GM19351 (cell line): ENCODE results near the gene LRP4.

Source experiments
- ATAC-seq: cut with Tn5 transposase; IDR thresholded peaks from one replicate; pipeline ENCODE4 v1.9.1; 2021; ENCODE audit warnings: mild to moderate bottlenecking, moderate library complexity; ENCODE audit not compliant: unreplicated experiment

Gene LRP4

GRCh38 chr11:46918788-46919513 is 601 bp upstream of the LRP4 start:
- ATAC-seq, result no peak

- ATAC-seq, result no peak
Measured at GRCh38 chr11:46917762-46918082, 628 bp downstream of the LRP4 start.

GRCh38 chr11:46917109-46917761 is 1.1 kb downstream of the LRP4 start:
- no peak for ATAC-seq

GRCh38 chr11:46916286-46917108 is 1.9 kb downstream of the LRP4 start:
- ATAC-seq, result no peak

DNA sequence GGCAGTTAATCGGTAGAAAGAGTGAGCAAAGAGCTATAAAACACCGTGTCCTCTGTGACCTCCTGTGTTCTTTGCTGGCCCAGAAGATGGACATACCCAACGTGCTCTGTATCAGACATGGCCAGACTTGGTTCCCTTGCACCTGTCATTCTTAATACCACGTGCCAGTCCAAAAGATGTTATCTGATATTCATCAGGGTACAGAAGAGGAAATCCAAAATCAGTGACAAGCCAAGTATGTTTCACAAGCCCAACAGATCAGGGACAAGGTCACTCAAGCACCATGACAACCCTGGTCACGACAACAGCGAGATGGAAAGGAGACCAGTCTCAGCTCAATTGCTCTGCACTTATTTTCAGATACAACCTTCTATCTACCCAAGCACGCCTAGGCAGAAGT is 3.4 kb downstream of the LRP4 start:
- ATAC-seq, result no peak

DNA sequence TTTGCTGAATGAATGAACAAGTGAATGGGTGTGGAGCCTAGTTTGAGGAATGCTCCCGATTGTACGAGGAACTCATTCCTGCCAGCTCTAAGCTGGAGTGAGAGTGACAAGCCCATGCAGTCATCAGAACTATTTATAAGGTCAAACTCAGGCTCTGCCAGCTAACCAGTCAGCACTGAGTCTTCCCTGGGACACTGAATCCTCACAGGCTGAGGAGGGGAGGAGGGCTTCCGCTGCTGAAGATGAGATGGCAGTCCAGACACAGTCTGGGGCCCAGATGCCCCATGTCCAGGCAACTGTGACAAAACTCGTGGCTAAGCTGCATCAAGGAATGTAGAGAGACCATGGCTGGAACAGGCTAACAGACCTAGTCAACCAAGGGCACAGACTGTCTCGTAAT is 4.0 kb downstream of the LRP4 start:
- no peak for ATAC-seq

DNA sequence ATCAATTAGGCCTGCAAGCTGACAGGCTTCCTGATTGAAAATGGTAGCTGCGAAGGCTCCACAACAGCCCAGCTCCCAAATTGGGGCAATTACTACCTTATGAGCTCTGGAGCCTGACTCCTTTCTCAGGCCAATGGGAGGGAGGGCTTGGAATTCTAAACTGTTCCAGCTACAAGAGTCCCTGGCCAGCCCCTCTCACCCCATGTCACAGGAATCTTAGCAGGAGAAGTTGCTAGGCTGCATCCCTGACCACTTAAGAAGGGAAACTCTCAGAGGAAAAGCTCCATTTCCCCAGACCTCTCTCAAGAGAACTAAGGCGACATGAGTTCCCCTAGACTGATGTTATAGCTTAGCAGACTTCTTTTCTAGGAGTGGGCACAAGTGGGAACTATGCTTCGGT is 4.9 kb downstream of the LRP4 start:
- no peak for ATAC-seq

- ATAC-seq, result no peak
Measured at GRCh38 chr11:46912526-46913150, 5.7 kb downstream of the LRP4 start.

- ATAC-seq, result no peak
Measured at GRCh38 chr11:46907606-46908005, 10.7 kb downstream of the LRP4 start.

DNA sequence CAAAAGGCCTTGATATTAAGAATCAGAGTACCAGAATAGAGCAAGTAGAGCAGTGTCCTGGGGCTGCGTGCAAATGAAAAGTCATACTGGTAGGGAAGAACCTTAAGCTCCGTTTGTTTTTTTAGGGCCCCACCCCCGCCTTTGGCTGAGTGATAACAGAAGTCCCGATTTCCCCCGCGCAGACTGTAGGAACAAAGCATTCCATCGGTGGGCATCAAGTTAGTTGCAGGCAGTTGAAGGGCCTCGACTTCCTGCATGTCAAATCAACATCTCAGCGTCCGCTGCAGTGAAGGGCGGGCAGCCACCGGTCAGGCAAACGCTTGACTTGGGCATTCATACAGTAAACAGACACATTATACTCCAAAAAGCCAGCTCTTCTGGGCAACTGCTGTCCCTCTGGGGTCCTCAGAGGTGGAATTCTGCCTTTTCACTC is 11.7 kb downstream of the LRP4 start:
- ATAC-seq, result no peak

DNA sequence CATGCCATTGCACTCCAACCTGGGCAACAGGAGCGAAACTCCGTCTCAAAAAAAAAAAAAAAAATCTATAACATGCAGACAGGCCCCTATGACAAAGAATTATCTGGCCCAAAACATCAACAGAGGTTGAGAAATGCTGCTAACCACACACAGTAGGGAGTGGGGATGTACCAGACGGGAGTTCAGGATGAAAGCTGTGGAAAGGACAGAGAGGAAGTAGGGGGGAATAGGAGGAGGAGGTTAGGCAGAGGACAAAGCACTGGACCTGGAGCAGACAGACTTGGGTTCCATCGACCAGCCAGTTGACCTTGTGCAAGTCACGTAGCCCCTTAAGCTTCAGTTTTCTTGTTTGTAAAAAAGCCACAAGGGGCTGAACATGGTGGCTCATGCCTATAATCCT is 12.5 kb downstream of the LRP4 start:
- ATAC-seq, result no peak

GRCh38 chr11:46903846-46904245 is 14.5 kb downstream of the LRP4 start:
- no peak for ATAC-seq

DNA sequence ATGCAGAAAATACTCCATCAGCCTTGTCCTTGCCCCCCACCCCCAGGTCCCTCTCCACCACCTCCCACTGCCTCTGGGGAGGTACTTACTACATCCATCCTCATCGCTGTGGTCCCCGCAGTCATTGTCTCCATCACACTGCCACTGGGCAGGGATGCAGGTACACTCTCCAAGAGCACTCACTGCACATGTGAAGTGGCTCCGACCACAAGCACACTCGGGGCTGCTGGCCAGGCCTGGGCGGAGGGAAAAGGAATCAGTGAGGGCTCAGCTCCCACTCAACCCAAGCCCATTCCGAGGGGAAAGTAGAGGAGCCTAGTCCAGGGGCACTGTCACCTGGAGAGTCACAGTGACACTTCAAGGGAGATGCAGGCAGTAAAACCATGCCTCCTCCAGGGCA is 15.7 kb downstream of the LRP4 start:
- ATAC-seq, result no peak

DNA sequence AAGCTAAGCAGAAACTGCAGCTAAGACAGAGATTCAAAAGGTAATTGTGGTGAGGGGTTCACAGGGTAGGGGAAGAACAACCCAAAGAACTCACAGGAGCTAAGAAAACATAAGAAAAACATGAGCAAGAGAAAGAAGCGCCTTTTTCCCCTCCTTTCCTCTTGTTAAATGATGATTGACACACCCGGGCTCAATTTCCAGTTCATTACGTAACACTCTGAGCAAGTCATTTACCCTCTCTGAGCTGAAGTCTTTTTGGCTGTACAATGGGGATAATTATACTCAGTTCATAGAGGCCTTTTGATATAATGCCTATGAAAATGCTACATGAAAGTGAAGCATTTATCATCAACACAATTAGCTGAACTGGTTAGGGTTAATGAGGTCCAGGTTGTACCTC is 17.2 kb downstream of the LRP4 start:
- no peak for ATAC-seq

DNA sequence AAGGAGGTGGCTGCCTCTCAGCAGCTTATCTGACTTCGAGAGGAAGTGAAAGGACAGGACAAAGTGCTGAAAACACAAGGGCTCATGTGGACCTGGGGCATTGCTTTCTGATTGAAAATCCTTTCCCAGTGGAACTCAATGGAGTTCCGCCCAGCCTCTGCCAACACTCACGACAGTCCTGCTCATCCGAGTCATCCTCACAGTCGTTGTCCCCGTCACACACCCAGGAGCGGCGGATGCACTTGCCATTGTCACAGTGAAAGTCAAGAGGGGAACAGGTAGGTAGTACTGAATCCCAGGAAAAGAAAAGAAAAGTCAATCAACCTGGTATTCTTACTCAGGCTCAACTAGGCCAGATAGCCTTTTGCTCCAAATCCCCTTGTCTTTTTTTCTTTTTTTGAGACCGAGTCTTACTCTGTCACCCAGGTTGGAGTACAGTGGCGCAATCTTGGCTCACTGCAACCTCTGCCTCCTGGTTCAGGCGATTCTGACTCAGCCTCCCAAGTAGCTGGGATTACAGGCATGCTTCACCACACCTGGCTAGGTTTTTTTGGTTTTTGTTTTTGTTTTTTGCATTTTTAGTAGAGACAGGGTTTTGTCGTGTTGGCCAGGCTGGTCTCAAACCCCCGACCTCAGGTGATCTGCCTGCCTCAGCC is 18.1 kb downstream of the LRP4 start:
- ATAC-seq, result no peak

DNA sequence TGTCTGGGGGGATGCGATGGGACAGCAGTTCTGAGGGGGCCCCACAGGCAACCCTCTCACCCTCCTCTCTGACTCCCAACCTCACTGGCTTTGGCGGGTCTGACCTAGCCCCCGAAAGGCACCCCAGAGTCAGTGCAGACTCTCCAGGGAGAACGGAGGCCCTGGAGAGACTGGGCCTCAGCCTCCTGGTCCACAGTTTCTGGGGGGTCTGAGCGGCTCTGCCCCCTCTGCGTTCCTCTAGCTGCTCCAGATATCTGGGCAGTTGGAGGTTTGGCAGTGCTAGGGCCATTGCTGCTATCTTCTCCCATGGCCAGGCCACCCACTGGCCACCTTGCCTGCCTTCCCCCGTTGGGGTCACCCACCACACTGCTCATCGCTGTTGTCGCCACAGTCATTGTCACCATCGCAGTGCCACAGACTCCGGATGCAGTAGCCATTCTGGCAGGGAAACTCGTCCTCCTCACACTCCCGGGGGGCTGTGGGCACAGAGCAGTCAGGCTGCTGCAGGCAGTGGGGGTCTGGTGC is 18.8 kb downstream of the LRP4 start:
- ATAC-seq, result no peak

- ATAC-seq, result no peak
Measured at GRCh38 chr11:46898396-46899095, 19.8 kb downstream of the LRP4 start.

- no peak for ATAC-seq
Measured at GRCh38 chr11:46896719-46897406, 21.5 kb downstream of the LRP4 start.

DNA sequence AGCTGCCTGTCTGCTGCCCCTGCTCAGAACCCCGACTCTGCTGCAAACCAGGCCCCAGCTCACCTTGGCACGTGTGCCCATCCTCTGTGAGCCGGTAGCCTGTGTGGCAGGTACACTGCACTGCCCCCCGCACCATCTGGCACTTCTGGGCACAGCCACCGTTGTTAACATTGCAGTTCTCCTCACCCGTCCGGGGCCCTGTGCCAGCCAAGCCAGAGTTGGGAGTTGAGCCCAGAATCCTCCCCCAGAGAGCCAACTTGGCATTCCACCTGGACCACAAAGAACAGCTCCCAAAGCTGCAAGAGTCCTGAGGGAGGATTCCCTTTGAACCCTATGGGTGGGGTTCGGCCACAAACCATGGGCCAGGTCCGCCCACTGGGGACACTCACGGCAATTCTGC is 22.5 kb downstream of the LRP4 start:
- no peak for ATAC-seq

DNA sequence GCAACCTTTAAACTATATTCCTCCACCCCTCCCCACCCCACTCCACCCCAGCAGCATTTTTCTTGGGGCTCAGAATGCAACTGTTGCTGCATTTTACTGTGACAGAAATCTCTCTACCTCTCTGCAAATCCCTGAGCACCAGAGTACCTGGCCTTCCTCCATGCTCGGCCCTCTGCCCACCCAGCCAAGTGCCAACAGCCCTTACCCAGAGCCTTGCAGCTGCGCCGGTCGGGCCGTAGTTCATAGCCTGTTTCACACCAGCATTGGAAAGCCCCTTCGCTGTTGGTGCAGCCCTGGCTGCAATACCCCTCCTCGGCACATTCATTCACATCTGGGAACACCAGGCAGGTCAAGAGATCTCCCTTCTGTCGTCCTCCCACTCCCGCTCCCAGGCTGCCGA is 23.4 kb downstream of the LRP4 start:
- ATAC-seq, result no peak
